Stimulated activated CD8-positive, alpha-beta memory T cell treated with anti-CD3 and anti-CD28 coated beads, Interleukin-15, amount 100 ng/mL, for 24 hours (primary cell): ENCODE results near the gene PAQR7.

Experiments
- DNase-seq: peaks from one replicate; pipeline ENCODE4 v3.0.0-alpha.2; 2020; ENCODE audit warnings: low read depth

Gene PAQR7

GRCh38 chr1:25873120-25873519, 2.4 kb downstream of the PAQR7 start:
- no peak for DNase-seq

- DNase-seq: no peak
Measured at GRCh38 chr1:25872713-25873112, 2.8 kb downstream of the PAQR7 start.

GRCh38 chr1:25871704-25872494, 3.6 kb downstream of the PAQR7 start:
- no peak for DNase-seq

- DNase-seq: no peak
Measured at GRCh38 chr1:25871086-25871703, 4.3 kb downstream of the PAQR7 start.

GRCh38 chr1:25870614-25871013, 4.9 kb downstream of the PAQR7 start:
- DNase-seq: no peak

- no peak for DNase-seq
Measured at GRCh38 chr1:25869909-25870606, 5.5 kb downstream of the PAQR7 start.

- no peak for DNase-seq
Measured at GRCh38 chr1:25867210-25867991, 8.1 kb downstream of the PAQR7 start.

GRCh38 chr1:25866288-25866687, 9.2 kb downstream of the PAQR7 start:
- no peak for DNase-seq

GRCh38 chr1:25864434-25864833, 11.1 kb downstream of the PAQR7 start:
- no peak for DNase-seq

- DNase-seq: no peak
Measured at GRCh38 chr1:25863486-25864262, 11.8 kb downstream of the PAQR7 start.

- no peak for DNase-seq
Measured at GRCh38 chr1:25862785-25863485, 12.6 kb downstream of the PAQR7 start.

- DNase-seq: no peak
Measured at GRCh38 chr1:25861316-25862286, 13.9 kb downstream of the PAQR7 start.

GRCh38 chr1:25858906-25859789, 16.4 kb downstream of the PAQR7 start, which contains the start of gene AUNIP:
TSS of gene AUNIP (minus strand) at chr1:25859457. CDS start at chr1:25859357, 100 bp downstream.
- DNase-seq: peak; percentile 79

GRCh38 chr1:25858494-25858893, 17.0 kb downstream of the PAQR7 start:
- DNase-seq: no peak

GRCh38 chr1:25856856-25857255, 18.7 kb downstream of the PAQR7 start:
- no peak for DNase-seq

- no peak for DNase-seq
Measured at GRCh38 chr1:25854554-25854953, 21.0 kb downstream of the PAQR7 start.

- DNase-seq: no peak
Measured at GRCh38 chr1:25848531-25848930, 27.0 kb downstream of the PAQR7 start.

- DNase-seq: no peak
Measured at GRCh38 chr1:25847929-25848328, 27.6 kb downstream of the PAQR7 start.

GRCh38 chr1:25845664-25846063, 29.8 kb downstream of the PAQR7 start:
- no peak for DNase-seq
